GM19351 (cell line): ENCODE results near the gene TMEM52.

ENCODE experiments used
- ATAC-seq: cut with Tn5 transposase; IDR thresholded peaks from one replicate; pipeline ENCODE4 v1.9.1; 2021; ENCODE audit warnings: mild to moderate bottlenecking, moderate library complexity; ENCODE audit not compliant: unreplicated experiment

Gene TMEM52

GRCh38 chr1:1918901-1919303 is at the start of gene TMEM52:
Gene TMEM52, minus strand, starts transcription at chr1:1919279. Its CDS starts 14 bp downstream, at chr1:1919265.
- ATAC-seq, result peak; percentile 29

- ATAC-seq, result no peak
These were observed 48.8 kb upstream of the TMEM52 start for GRCh38 chr1:1967879-1968278.

- ATAC-seq, result no peak
These were observed 48.1 kb upstream of the TMEM52 start for GRCh38 chr1:1967151-1967550.

- no peak for ATAC-seq
These were observed 47.1 kb upstream of the TMEM52 start for GRCh38 chr1:1966071-1966740.

- no peak for ATAC-seq
These were observed 46.5 kb upstream of the TMEM52 start for GRCh38 chr1:1965546-1965945.

GRCh38 chr1:1964811-1965210 is 45.7 kb upstream of the TMEM52 start:
- no peak for ATAC-seq

GRCh38 chr1:1963570-1963969 is 44.5 kb upstream of the TMEM52 start:
- ATAC-seq, result no peak

- no peak for ATAC-seq
These were observed 43.7 kb upstream of the TMEM52 start for GRCh38 chr1:1962752-1963151.

GRCh38 chr1:1960480-1961196 is 41.6 kb upstream of the TMEM52 start:
- no peak for ATAC-seq

GRCh38 chr1:1959840-1960479 is 40.9 kb upstream of the TMEM52 start:
- ATAC-seq, result no peak

GRCh38 chr1:1959459-1959839 is 40.4 kb upstream of the TMEM52 start:
- ATAC-seq, result no peak

- no peak for ATAC-seq
These were observed 39.0 kb upstream of the TMEM52 start for GRCh38 chr1:1958071-1958541.

- ATAC-seq, result no peak
These were observed 38.5 kb upstream of the TMEM52 start for GRCh38 chr1:1957533-1957961.

GRCh38 chr1:1956586-1957532 is 37.8 kb upstream of the TMEM52 start:
- no peak for ATAC-seq

- ATAC-seq, result no peak
These were observed 37.0 kb upstream of the TMEM52 start for GRCh38 chr1:1956101-1956500.

- no peak for ATAC-seq
These were observed 36.6 kb upstream of the TMEM52 start for GRCh38 chr1:1955621-1956094.

- no peak for ATAC-seq
These were observed 35.9 kb upstream of the TMEM52 start for GRCh38 chr1:1954831-1955441.

- ATAC-seq, result no peak
These were observed 34.9 kb upstream of the TMEM52 start for GRCh38 chr1:1954015-1954414.

GRCh38 chr1:1950940-1951339 is 31.9 kb upstream of the TMEM52 start:
- no peak for ATAC-seq

GRCh38 chr1:1948783-1949182 is 29.7 kb upstream of the TMEM52 start:
- no peak for ATAC-seq
